Measurements from ENCODE around the gene DPP6.
"Not testable (repeated sequence)": the region's sequence is repeated elsewhere in the genome, so short reads cannot be mapped to it uniquely, and the experiment has no call there.

- not testable (repeated sequence) for TF ChIP-seq CTCF (IDR thresholded peaks at IDR 0.05); PHF8 (IDR thresholded peaks at IDR 0.05; ENCODE audit: borderline replicate concordance, low read depth); BCL3 (IDR thresholded peaks at IDR 0.05)
These were observed 57.4 kb downstream of the DPP6 start for GRCh38 chr7:154109615-154110014.
